Prostate gland (tissue), 2 donors: ENCODE results near the gene ALKBH3.

Source experiments
- CTCF ChIP-seq, 4 experiments: fragments of 200-600 bp in 2 of 4; fragments of 450-650 bp in 2 of 4; sonication (generic) in 2 of 4; IDR thresholded peaks; 1 replicate in 3 of 4; 2 replicates in 1 of 4; pipeline ENCODE4 v1.5.1; 2016 to 2019; ENCODE audit warnings: antibody characterized with exemption in 4 of 4, mild to moderate bottlenecking in 2 of 4, moderate library complexity in 2 of 4
- POLR2A ChIP-seq: fragments of 450-650 bp; IDR thresholded peaks from one replicate; pipeline ENCODE4 v1.6.1; 2016; ENCODE audit warnings: antibody characterized with exemption, mild to moderate bottlenecking
- POLR2AphosphoS5 ChIP-seq: sonication (generic); formaldehyde crosslinking; IDR thresholded peaks from one replicate; pipeline ENCODE4 v1.6.1; 2017; ENCODE audit warnings: antibody characterized with exemption

- no peak for TF ChIP-seq CTCF (IDR thresholded peaks at IDR 0.05)
- TF ChIP-seq POLR2A = no peak
- TF ChIP-seq POLR2AphosphoS5 = no peak
These were observed 19.5 kb upstream of the ALKBH3 start for GRCh38 chr11:43861141-43861540.
